Stimulated activated CD4-positive, alpha-beta T cell treated with anti-CD3 and anti-CD28 coated beads, Interleukin-2, amount 100 ng/mL, for 24 hours (primary cell): Measurements from ENCODE around the gene RAP2A.

Experiments
- DNase-seq, 2 donors: peaks; one replicate each; pipeline ENCODE4 v3.0.0-alpha.2; 2020

The RAP2A gene

GRCh38 chr13:97496511-97496910, 62.5 kb downstream of the RAP2A start:
- no peak for DNase-seq

GRCh38 chr13:97497400-97497799, 63.4 kb downstream of the RAP2A start:
- DNase-seq: no peak

GRCh38 chr13:97498419-97498818, 64.5 kb downstream of the RAP2A start:
- DNase-seq: no peak

GRCh38 chr13:97499181-97499580, 65.2 kb downstream of the RAP2A start:
- no peak for DNase-seq

GRCh38 chr13:97502181-97502580, 68.2 kb downstream of the RAP2A start:
- no peak for DNase-seq

GRCh38 chr13:97502706-97503105, 68.7 kb downstream of the RAP2A start:
- no peak for DNase-seq

GRCh38 chr13:97505017-97505416, 71.0 kb downstream of the RAP2A start:
- DNase-seq: no peak

- DNase-seq: no peak
Observed at GRCh38 chr13:97506511-97506910, 72.5 kb downstream of the RAP2A start.

- DNase-seq: no peak
Observed at GRCh38 chr13:97512732-97513131, 78.8 kb downstream of the RAP2A start.

- DNase-seq: no peak
Observed at GRCh38 chr13:97515643-97516042, 81.7 kb downstream of the RAP2A start.

GRCh38 chr13:97517967-97518366, 84.0 kb downstream of the RAP2A start:
- DNase-seq: no peak
